ENCODE data around the gene AGPAT4.

Gene AGPAT4

DNA sequence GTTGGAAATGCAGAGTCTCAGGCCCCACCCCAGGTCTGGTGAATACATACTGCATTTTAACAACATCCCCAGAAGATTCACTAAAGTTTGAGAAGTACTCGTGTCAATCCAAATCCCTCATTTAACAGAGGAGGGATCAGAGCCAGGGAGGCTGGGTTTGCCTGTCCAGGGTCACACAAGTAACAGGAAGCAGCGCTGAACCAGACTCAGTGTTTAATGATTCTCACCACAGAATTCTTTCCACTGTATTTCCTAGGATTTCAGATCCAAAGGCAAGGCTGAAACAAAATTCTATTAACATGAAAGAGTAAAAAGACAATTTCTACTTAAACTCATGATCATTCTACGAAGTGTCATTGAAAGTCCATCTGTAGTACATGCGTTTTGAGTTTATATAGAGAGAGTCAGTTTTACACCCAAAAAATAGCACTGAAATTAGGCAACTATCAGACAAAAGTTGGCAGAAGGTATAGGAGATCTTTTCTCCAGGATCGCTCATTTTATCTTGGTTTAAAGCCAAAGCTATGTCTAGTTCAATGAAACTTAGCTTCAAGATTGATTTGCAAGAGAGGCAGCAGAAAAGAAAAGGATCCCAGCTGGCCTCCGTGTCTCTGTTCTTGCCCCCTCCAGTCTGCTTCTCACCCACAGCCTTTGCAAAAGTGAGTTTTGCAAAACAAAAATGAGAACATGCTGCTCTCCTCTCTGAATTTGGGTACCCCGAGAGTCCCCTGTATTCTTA is 6.0 kb upstream of the AGPAT4 start:
- Histone ChIP-seq H3K9me3 (ENCODE audit: control insufficient read depth, low read length) (no peaks in the 10 kb centered on the region), H3K27me3 (replicated peaks; ENCODE audit: control insufficient read depth, insufficient read depth, low read length) (no peaks in the 10 kb centered on the region), H3K36me3 (ENCODE audit: control insufficient read depth, insufficient read depth, low read length, severe bottlenecking) (no peaks in the 10 kb centered on the region), H3K9ac (ENCODE audit: low read length) (no peak overlapping the region), H3K4me1 (ENCODE audit: control insufficient read depth, insufficient read depth, low read length) (peaks cover 11% of the 10 kb centered on the region), H3K4me3 (ENCODE audit: low read length) (peak overlapping the region; percentile 13)
- DNase-seq (ENCODE audit: low read depth): peak; percentile 51

DNA sequence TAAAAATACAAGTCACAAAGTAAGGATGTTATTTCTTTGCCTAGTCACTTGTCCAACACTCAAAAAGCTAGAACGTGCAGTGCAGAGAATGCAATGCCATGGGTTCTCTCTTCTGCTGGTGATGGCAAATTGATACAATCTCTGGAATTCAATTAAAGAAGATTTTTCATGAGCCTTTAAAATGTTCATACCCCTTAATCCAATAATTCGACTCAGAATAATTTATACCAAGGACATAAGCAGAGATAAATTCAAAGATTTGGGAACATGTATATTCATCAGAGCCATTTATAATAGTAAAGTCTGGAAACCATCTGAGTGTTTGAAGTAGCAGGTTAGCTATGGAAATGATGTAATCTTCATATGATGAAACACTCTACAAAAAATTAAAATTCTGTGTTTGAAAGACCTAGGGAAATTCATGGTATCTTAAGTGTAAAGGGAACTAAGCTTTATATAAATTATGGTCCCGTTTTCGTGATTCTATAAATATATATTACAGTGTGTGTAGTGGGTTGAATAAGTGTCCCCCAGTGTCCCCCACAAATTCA is 2.8 kb upstream of the AGPAT4 start:
- peaks cover 26% of the 10 kb centered on the region for H3K4me1 ChIP-seq (ENCODE audit: control insufficient read depth, insufficient read depth, low read length)
- no peaks in the 10 kb centered on the region for H3K36me3 ChIP-seq (ENCODE audit: control insufficient read depth, insufficient read depth, low read length, severe bottlenecking)
- H3K9ac ChIP-seq (ENCODE audit: low read length): no peak overlapping the region
- DNase-seq (ENCODE audit: low read depth): peak; percentile 34
- H3K4me3 ChIP-seq (ENCODE audit: low read length): no peak overlapping the region
- H3K9me3 ChIP-seq (ENCODE audit: control insufficient read depth, low read length): no peaks in the 10 kb centered on the region
- H3K27me3 ChIP-seq (replicated peaks; ENCODE audit: control insufficient read depth, insufficient read depth, low read length): no peaks in the 10 kb centered on the region

- Histone ChIP-seq H3K4me1 (ENCODE audit: control insufficient read depth, insufficient read depth, low read length) (peaks cover 19% of the 10 kb centered on the region), H3K9ac (ENCODE audit: low read length) (peak overlapping the region; percentile 84), H3K36me3 (ENCODE audit: control insufficient read depth, insufficient read depth, low read length, severe bottlenecking) (no peaks in the 10 kb centered on the region), H3K9me3 (ENCODE audit: control insufficient read depth, low read length) (no peaks in the 10 kb centered on the region), H3K4me3 (ENCODE audit: low read length) (peak overlapping the region; percentile 93), H3K27me3 (replicated peaks; ENCODE audit: control insufficient read depth, insufficient read depth, low read length) (no peaks in the 10 kb centered on the region)
- no peak for DNase-seq (ENCODE audit: low read depth)
These were observed 1.0 kb upstream of the AGPAT4 start for GRCh38 chr6:161274898-161275297.

- Histone ChIP-seq H3K4me1 (ENCODE audit: control insufficient read depth, insufficient read depth, low read length) (peaks cover 15% of the 10 kb centered on the region), H3K9ac (ENCODE audit: low read length) (peak overlapping the region; percentile 84), H3K27me3 (replicated peaks; ENCODE audit: control insufficient read depth, insufficient read depth, low read length) (no peaks in the 10 kb centered on the region), H3K4me3 (ENCODE audit: low read length) (peak overlapping the region; percentile 93), H3K9me3 (ENCODE audit: control insufficient read depth, low read length) (no peaks in the 10 kb centered on the region), H3K36me3 (ENCODE audit: control insufficient read depth, insufficient read depth, low read length, severe bottlenecking) (no peaks in the 10 kb centered on the region)
- DNase-seq (ENCODE audit: low read depth): no peak
These were observed 612 bp upstream of the AGPAT4 start for GRCh38 chr6:161274488-161274858.

DNA sequence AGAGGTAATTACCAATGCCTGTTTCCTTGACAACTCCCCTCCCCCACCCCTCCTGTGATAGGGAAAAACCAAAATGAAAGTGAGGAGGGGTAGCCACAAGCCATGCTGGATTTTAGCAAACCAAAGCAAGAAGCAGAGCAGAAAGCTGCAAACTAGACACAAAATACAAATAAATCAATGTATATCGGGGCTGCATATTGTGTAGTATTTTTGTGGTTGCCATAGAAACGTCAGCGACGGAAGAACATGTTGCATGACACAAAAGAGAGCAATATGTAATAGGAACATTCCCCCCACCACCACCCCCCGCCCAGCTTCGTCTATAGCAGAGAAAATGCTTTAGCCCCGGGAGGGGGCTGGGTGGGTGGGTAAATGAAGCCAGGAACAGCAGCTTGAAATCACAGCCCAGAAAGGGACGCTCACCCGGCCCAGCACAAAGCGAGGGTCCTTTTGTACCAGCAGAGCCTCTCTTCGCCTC is 548 bp downstream of the AGPAT4 start:
- H3K36me3 ChIP-seq (ENCODE audit: control insufficient read depth, insufficient read depth, low read length, severe bottlenecking): no peaks in the 10 kb centered on the region
- DNase-seq (ENCODE audit: low read depth): peak; percentile 77
- H3K4me3 ChIP-seq (ENCODE audit: low read length): peak overlapping the region; percentile 93
- H3K27me3 ChIP-seq (replicated peaks; ENCODE audit: control insufficient read depth, insufficient read depth, low read length): no peaks in the 10 kb centered on the region
- peak overlapping the region; percentile 84 for H3K9ac ChIP-seq (ENCODE audit: low read length)
- H3K4me1 ChIP-seq (ENCODE audit: control insufficient read depth, insufficient read depth, low read length): peaks cover 15% of the 10 kb centered on the region
- H3K9me3 ChIP-seq (ENCODE audit: control insufficient read depth, low read length): no peaks in the 10 kb centered on the region

DNA sequence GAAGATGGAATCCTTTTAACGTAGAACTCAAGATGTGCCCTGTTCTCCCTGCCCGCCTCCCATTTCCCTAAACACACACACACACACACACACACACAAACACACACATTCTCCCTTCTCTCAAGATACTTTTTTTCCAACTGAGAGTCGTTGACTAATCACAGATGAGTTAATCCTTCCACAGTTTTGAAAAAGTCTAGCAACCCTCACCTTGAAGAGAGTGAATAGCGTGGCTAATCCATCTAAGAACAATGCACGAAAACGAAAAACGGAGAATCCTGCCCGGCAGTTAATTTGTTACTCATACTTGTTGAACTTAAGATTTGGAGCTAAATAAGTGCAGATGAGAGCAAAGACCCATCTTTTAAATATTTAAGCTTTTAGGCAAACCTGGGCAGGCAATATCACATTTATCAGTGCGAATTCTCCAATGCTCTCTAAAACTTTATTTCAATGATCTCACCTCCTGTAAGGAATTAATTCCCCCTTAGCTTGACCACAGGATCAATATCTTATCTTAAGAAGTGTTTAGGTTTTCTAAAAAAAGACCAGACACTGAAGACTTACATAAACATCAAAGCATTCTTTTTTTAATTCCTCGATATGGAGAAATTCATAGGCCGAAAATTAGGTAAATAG is 1.1 kb downstream of the AGPAT4 start:
- Histone ChIP-seq H3K4me1 (ENCODE audit: control insufficient read depth, insufficient read depth, low read length) (peaks cover 15% of the 10 kb centered on the region), H3K36me3 (ENCODE audit: control insufficient read depth, insufficient read depth, low read length, severe bottlenecking) (no peaks in the 10 kb centered on the region), H3K4me3 (ENCODE audit: low read length) (peak overlapping the region; percentile 93), H3K27me3 (replicated peaks; ENCODE audit: control insufficient read depth, insufficient read depth, low read length) (no peaks in the 10 kb centered on the region), H3K9ac (ENCODE audit: low read length) (peak overlapping the region; percentile 84), H3K9me3 (ENCODE audit: control insufficient read depth, low read length) (no peaks in the 10 kb centered on the region)
- DNase-seq (ENCODE audit: low read depth): peak; percentile 43

DNA sequence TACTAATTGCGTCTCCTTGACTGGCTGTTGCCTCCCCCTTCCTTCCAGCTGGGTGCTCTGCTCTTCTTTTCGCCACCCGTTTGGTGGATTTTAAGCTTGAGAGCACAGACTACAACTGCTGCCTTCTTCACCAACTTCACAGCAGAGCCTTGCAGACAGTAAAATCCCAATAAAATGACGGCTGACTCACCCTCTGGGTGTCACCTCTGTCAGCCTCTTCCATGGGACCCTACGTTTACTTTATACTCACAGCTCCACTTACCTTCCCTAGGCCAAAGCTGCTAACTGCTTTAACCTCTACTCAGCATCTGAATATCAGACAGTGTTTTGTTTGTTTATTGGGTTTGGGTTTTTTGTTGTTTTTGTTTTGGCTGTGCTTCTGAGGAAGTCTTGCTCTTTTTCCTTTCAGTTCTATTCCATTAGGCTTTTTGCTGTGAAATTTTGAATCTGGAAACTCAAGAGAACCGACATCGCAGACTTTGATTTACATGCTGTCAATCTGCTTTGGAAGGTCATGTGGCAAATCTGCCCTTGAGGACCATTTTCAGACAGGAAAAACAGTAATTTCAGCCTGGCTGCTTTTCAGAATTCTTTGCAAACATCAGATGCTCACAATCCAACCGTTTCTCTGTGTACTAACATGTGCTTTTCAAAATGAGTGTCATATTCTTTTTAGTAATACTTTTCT is 2.4 kb downstream of the AGPAT4 start:
- Histone ChIP-seq H3K4me1 (ENCODE audit: control insufficient read depth, insufficient read depth, low read length) (peaks cover 15% of the 10 kb centered on the region), H3K36me3 (ENCODE audit: control insufficient read depth, insufficient read depth, low read length, severe bottlenecking) (no peaks in the 10 kb centered on the region), H3K9me3 (ENCODE audit: control insufficient read depth, low read length) (no peaks in the 10 kb centered on the region), H3K4me3 (ENCODE audit: low read length) (no peak overlapping the region), H3K9ac (ENCODE audit: low read length) (no peak overlapping the region), H3K27me3 (replicated peaks; ENCODE audit: control insufficient read depth, insufficient read depth, low read length) (no peaks in the 10 kb centered on the region)
- peak; percentile 11 for DNase-seq (ENCODE audit: low read depth)

DNA sequence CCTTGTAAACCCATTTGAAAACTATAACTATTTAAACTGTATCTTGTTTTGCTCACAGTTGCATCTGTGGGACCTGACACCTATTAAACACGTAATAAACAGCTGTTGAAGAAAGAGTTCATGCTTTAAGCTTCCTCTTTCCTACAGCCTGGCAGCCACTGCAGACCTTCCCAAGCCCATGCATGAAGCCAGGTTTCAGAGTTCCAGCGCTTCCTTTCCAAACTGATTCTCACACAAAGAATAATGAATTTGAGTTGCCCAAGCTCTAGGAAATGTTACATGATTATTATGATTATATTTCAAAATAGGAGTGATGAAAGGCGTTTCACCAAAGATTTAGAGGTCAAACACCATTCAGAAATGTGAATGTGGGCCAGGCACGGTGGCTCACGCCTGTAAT is 3.7 kb downstream of the AGPAT4 start:
- no peak for DNase-seq (ENCODE audit: low read depth)
- Histone ChIP-seq H3K4me3 (ENCODE audit: low read length) (no peak overlapping the region), H3K27me3 (replicated peaks; ENCODE audit: control insufficient read depth, insufficient read depth, low read length) (no peaks in the 10 kb centered on the region)

DNA sequence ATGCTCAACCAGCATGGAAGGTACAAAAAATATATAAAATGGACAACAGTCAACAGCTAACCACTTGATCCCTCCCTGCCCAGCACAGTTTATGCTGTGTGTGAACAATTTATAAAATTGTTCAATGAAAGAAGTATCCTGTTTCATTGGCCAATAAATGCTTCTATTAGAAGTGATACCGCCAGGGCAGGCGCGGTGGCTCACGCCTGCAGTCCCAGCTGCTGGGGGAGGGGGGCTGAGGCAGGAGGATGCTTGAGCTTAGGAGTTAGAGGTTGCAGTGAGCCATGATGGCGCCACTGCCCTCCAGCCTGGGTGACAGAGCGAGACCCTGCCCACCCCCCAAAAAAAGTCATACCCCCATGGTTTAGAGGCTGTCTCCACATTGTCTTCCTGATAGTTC is 4.6 kb downstream of the AGPAT4 start:
- no peak for DNase-seq (ENCODE audit: low read depth)
- H3K36me3 ChIP-seq (ENCODE audit: control insufficient read depth, insufficient read depth, low read length, severe bottlenecking): no peaks in the 10 kb centered on the region
- H3K27me3 ChIP-seq (replicated peaks; ENCODE audit: control insufficient read depth, insufficient read depth, low read length): no peaks in the 10 kb centered on the region
- H3K9me3 ChIP-seq (ENCODE audit: control insufficient read depth, low read length): no peaks in the 10 kb centered on the region
- H3K9ac ChIP-seq (ENCODE audit: low read length): no peak overlapping the region
- peaks cover 12% of the 10 kb centered on the region for H3K4me1 ChIP-seq (ENCODE audit: control insufficient read depth, insufficient read depth, low read length)
- no peak overlapping the region for H3K4me3 ChIP-seq (ENCODE audit: low read length)

More for the DNA sequence above, 3.7 kb downstream of the AGPAT4 start:
- Histone ChIP-seq H3K4me1 (ENCODE audit: control insufficient read depth, insufficient read depth, low read length) (peaks cover 15% of the 10 kb centered on the region), H3K9ac (ENCODE audit: low read length) (no peak overlapping the region), H3K9me3 (ENCODE audit: control insufficient read depth, low read length) (no peaks in the 10 kb centered on the region), H3K36me3 (ENCODE audit: control insufficient read depth, insufficient read depth, low read length, severe bottlenecking) (no peaks in the 10 kb centered on the region)

GRCh38 chr6:161268531-161269210 is 5.2 kb downstream of the AGPAT4 start:
- H3K27me3 ChIP-seq (replicated peaks; ENCODE audit: control insufficient read depth, insufficient read depth, low read length): no peaks in the 10 kb centered on the region
- H3K4me3 ChIP-seq (ENCODE audit: low read length): no peak overlapping the region
- peaks cover 10% of the 10 kb centered on the region for H3K4me1 ChIP-seq (ENCODE audit: control insufficient read depth, insufficient read depth, low read length)
- H3K9me3 ChIP-seq (ENCODE audit: control insufficient read depth, low read length): no peaks in the 10 kb centered on the region
- H3K36me3 ChIP-seq (ENCODE audit: control insufficient read depth, insufficient read depth, low read length, severe bottlenecking): no peaks in the 10 kb centered on the region
- H3K9ac ChIP-seq (ENCODE audit: low read length): no peak overlapping the region
- DNase-seq (ENCODE audit: low read depth): no peak

Data from adipocyte (in vitro differentiated cells).